Endothelial cell (in vitro differentiated cells): ENCODE results near the gene MACROH2A2. TPM values are rescaled to one million over a fixed set of nuclear protein-coding genes. Genes with fewer than 3 reads are reported as not detected.

Experiments
- DNase-seq: peaks from one replicate; pipeline ENCODE4 v3.0.0; 2021; ENCODE audit warnings: low spot score
- H3K27ac Mint-ChIP-seq: one replicate; pipeline ENCODE4 v1.8.0; 2021; ENCODE audit warnings: mixed read lengths, inconsistent platforms; ENCODE audit not compliant: unreplicated experiment
- H3K27me3 Mint-ChIP-seq: one replicate; pipeline ENCODE4 v1.8.0; 2021; ENCODE audit warnings: mild to moderate bottlenecking, moderate library complexity, mixed read lengths, inconsistent platforms; ENCODE audit not compliant: unreplicated experiment
- H3K36me3 Mint-ChIP-seq: one replicate; pipeline ENCODE4 v1.8.0; 2021; ENCODE audit warnings: mild to moderate bottlenecking, low read depth, mixed read lengths, inconsistent platforms; ENCODE audit not compliant: unreplicated experiment
- H3K4me1 Mint-ChIP-seq: one replicate; pipeline ENCODE4 v1.8.0; 2021; ENCODE audit warnings: mild to moderate bottlenecking, mixed read lengths, inconsistent platforms; ENCODE audit not compliant: unreplicated experiment
- H3K4me3 Mint-ChIP-seq: one replicate; pipeline ENCODE4 v1.8.0; 2021; ENCODE audit warnings: mild to moderate bottlenecking, mixed read lengths, inconsistent platforms; ENCODE audit not compliant: unreplicated experiment
- H3K9me3 Mint-ChIP-seq: one replicate; pipeline ENCODE4 v1.8.0; 2021; ENCODE audit warnings: mixed read lengths, inconsistent platforms; ENCODE audit not compliant: unreplicated experiment
- CTCF ChIP-seq: fragments of 200-600 bp; sonication (generic); IDR thresholded peaks from one replicate; pipeline ENCODE4 v1.5.0; 2021; ENCODE audit warnings: antibody characterized with exemption; ENCODE audit not compliant: unreplicated experiment
- total RNA-seq: library from RNA; stranded (reverse); fragmentation: NEBNext Ultra II Directional; extraction: Animal tissue kit (Norgen Biotek cat#: 25700); gene quantifications from one replicate; pipeline ENCODE4 v1.2.1, GENCODE V29; 2021; ENCODE audit not compliant: unreplicated experiment

MACROH2A2 gene
- total RNA-seq, 1 donor from 2014 or later: 75.2 TPM

- DNase-seq: no peak
- H3K9me3 Mint-ChIP-seq: no peaks in the 10 kb centered on the region
- no peak overlapping the region for H3K27ac Mint-ChIP-seq
- H3K4me1 Mint-ChIP-seq: peaks cover 16% of the 10 kb centered on the region
- H3K36me3 Mint-ChIP-seq: peaks cover 26% of the 10 kb centered on the region
- H3K27me3 Mint-ChIP-seq: peaks cover 1% of the 10 kb centered on the region
- H3K4me3 Mint-ChIP-seq: no peak overlapping the region
- no peak for TF ChIP-seq CTCF
Measured at GRCh38 chr10:70160798-70161197, 108.2 kb downstream of the MACROH2A2 start.

Other genes starting within 250 kb of the MACROH2A2 start
- gene AIFM2, start 80.0 kb downstream of the MACROH2A2 start, total RNA-seq: 1.7 TPM
- gene TYSND1, start 93.9 kb downstream of the MACROH2A2 start, total RNA-seq: 6.7 TPM
- 146 TPM for gene SAR1A, start 117.7 kb downstream of the MACROH2A2 start, total RNA-seq
- 56.3 TPM for gene PPA1, start 180.6 kb downstream of the MACROH2A2 start, total RNA-seq
- not detected for gene NPFFR1, start 231.2 kb downstream of the MACROH2A2 start, total RNA-seq